A549 (cell line): ENCODE measurements around the gene PORCN. TPM values are rescaled to one million over a fixed set of nuclear protein-coding genes. Genes with fewer than 3 reads are reported as not detected.
A peak's percentile ranks its signal among the peaks of the same experiment; 100 is the strongest.

Source experiments
- ATAC-seq, 2 experiments: fragments of 200-7000 bp in 1 of 2; fragments of >200 bp in 1 of 2; cut with Nextera tagmentation in 1 of 2; cut with Tn5 transposase in 1 of 2; 3 replicates each; pipeline versions ENCODE4 v1.8.0 to v1.9.1; 2018 to 2020; ENCODE audit warnings: mild to moderate bottlenecking in 1 of 2, moderate library complexity in 1 of 2
- CTCF ChIA-PET: fragments of 300-600 bp; sonication (Branson Sonifier 250); formaldehyde crosslinking; extraction: SDS; loops from one replicate; lab custom pipeline; 2021; ENCODE audit warnings: antibody characterized with exemption, inconsistent platforms; lab: Yijun Ruan, JAX
- POLR2A ChIA-PET: fragments of 350-600 bp; formaldehyde crosslinking; extraction: SDS; loops from one replicate; lab custom pipeline; 2021; ENCODE audit warnings: antibody characterized with exemption, inconsistent platforms; lab: Yijun Ruan, JAX
- DNase-seq, 2 experiments: peaks; one replicate each; pipeline versions ENCODE4 v3.0.0 to v3.0.0-alpha.2; 2011 to 2016; ENCODE audit warnings: low read depth in 1 of 2, low spot score in 1 of 2
- FAIRE-seq: peaks from 2 replicates; lab custom pipeline; 2011; peaks lifted over from hg19 to GRCh38; lab: Jason Lieb, UNC
- H3K27ac ChIP-seq, 2 experiments: fragments of >200 bp; sonication (Bioruptor Twin); formaldehyde crosslinking; 3 replicates each; pipeline ENCODE4 v1.5.1; 2016 to 2017
- H3K4me1 ChIP-seq: fragments of >200 bp; sonication (Bioruptor Twin); formaldehyde crosslinking; 3 replicates; pipeline ENCODE4 v1.6.1; 2016
- H3K4me2 ChIP-seq: fragments of >200 bp; sonication (Bioruptor Twin); formaldehyde crosslinking; 3 replicates; pipeline ENCODE4 v1.6.1; 2016
- H3K4me3 ChIP-seq: fragments of >200 bp; sonication (Bioruptor Twin); formaldehyde crosslinking; 3 replicates; pipeline ENCODE4 v1.5.1; 2016
- H3K9me3 ChIP-seq: fragments of >200 bp; sonication (Bioruptor Twin); formaldehyde crosslinking; 3 replicates; pipeline ENCODE4 v1.6.1; 2016
- EP300 ChIP-seq, 2 experiments: fragments of >200 bp; sonication (Bioruptor Twin); formaldehyde crosslinking; IDR thresholded peaks; 2 replicates in 1 of 2; 3 replicates in 1 of 2; pipeline ENCODE4 v1.6.1; 2016 to 2017
- ESRRA ChIP-seq: fragments of 150-350 bp; IDR thresholded peaks from 2 replicates; pipeline ENCODE4 v1.6.1; 2014; ENCODE audit warnings: mild to moderate bottlenecking, low read length, borderline replicate concordance
- GATA3 ChIP-seq: IDR thresholded peaks from 2 replicates; pipeline ENCODE4 v1.6.1; 2012; ENCODE audit warnings: borderline replicate concordance
- HDAC2 ChIP-seq: fragments of 200-600 bp; sonication (generic); IDR thresholded peaks from 2 replicates; pipeline ENCODE4 v1.6.1; 2016
- KDM1A ChIP-seq: fragments of 200-600 bp; sonication (generic); IDR thresholded peaks from 2 replicates; pipeline ENCODE4 v1.6.1; 2016; ENCODE audit warnings: low read depth, mild to moderate bottlenecking
- KDM5A ChIP-seq: fragments of 200-600 bp; sonication (generic); IDR thresholded peaks from 2 replicates; pipeline ENCODE4 v1.6.1; 2016; ENCODE audit warnings: antibody characterized with exemption, mild to moderate bottlenecking
- NPAS2 ChIP-seq: fragments of 250-450 bp; sonication (Bioruptor Pico); IDR thresholded peaks from 2 replicates; pipeline ENCODE4 v1.8.0; 2022; ENCODE audit warnings: mild to moderate bottlenecking, moderate library complexity, borderline replicate concordance
- RAD21 ChIP-seq, 2 experiments: fragments of >200 bp in 1 of 2; sonication (Bioruptor Twin) in 1 of 2; formaldehyde crosslinking in 1 of 2; IDR thresholded peaks in 1 of 2; conservative IDR thresholded peaks in 1 of 2; 2 replicates in 1 of 2; 3 replicates in 1 of 2; pipeline ENCODE4 v1.6.1; 2012 to 2018; ENCODE audit warnings: inconsistent platforms in 1 of 2
- RFX5 ChIP-seq: fragments of 450-650 bp; IDR thresholded peaks from 2 replicates; pipeline ENCODE4 v1.7.1; 2014; ENCODE audit warnings: antibody characterized with exemption, mild to moderate bottlenecking, moderate library complexity
- RNF2 ChIP-seq: fragments of 200-600 bp; sonication (generic); IDR thresholded peaks from 2 replicates; pipeline ENCODE4 v1.6.1; 2016; ENCODE audit warnings: low read depth, mild to moderate bottlenecking, antibody characterized with exemption, moderate library complexity, borderline replicate concordance
- TFCP2L1 ChIP-seq: fragments of 250-450 bp; sonication (Bioruptor Pico); IDR thresholded peaks from 2 replicates; pipeline ENCODE4 v1.5.0; 2021; ENCODE audit warnings: mild to moderate bottlenecking
- ZC3H11A ChIP-seq: fragments of 450-650 bp; IDR thresholded peaks from 2 replicates; pipeline ENCODE4 v1.6.1; 2014; ENCODE audit warnings: antibody characterized with exemption, mild to moderate bottlenecking
- WGBS: methylation state at CpG from one replicate; pipeline ENCODE4 v1.1.6; 2017; ENCODE audit errors: missing lambda C conversion rate; 5-methylcytosine and 5-hydroxymethylcytosine counted together
- polyA plus RNA-seq, 4 experiments: library from polyadenylated mRNA; depleted of rRNA in 3 of 4; stranded (reverse); fragments of >200 nt; fragmentation: RNase III in 1 of 4; extraction: RNeasy Plus Mini Kit Qiagen cat#74134 plus additional on column Dnase treatment in 1 of 4; gene quantifications; 2 replicates in 3 of 4; 3 replicates in 1 of 4; pipeline ENCODE4 v1.2.3, GENCODE V29; 2011 to 2017
- TF ChIP-seq, protein P1 (sequence below): fragments of 450-650 bp; IDR thresholded peaks from 2 replicates; pipeline ENCODE4 v1.6.1; 2014; ENCODE audit warnings: antibody characterized with exemption
- TF ChIP-seq, protein P2 (sequence below): fragments of >200 bp; sonication (Bioruptor Twin); formaldehyde crosslinking; IDR thresholded peaks from 2 replicates; pipeline ENCODE4 v1.6.1; 2016
- TF ChIP-seq, protein P3 (sequence below): fragments of 200-600 bp; sonication (generic); IDR thresholded peaks from 2 replicates; pipeline ENCODE4 v1.6.1; 2016; ENCODE audit warnings: antibody characterized with exemption, mild to moderate bottlenecking, moderate library complexity
- TF ChIP-seq, protein P4 (sequence below): IDR thresholded peaks from 2 replicates; pipeline ENCODE4 v1.6.1; 2012; ENCODE audit warnings: low read depth, borderline replicate concordance

The PORCN gene
- polyA plus RNA-seq, 2 of the 4 experiments (the other 2 are of a cell fraction): 9.4 to 18.6 TPM

DNA sequence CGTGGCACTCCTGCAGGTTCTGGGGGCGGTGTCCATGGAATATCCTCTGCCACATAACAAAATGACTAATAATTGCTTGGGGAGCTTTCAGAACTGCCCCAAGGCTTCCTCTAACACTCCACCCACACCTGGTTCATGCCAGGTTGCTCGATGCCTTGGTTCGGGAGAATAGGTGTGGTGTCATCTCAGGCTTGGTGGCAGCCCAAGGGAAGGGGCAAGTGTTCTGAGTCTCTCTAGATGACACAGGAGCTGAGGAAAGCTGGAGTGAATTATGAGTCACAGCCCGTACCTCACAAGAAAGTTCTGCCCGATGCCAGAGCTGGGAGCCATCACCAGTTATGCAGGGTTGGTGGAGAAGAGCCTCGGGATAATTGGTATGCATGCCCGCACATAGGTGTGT is 18.1 kb upstream of the PORCN start:
- TF ChIP-seq KDM5A: no peak
- no peak for TF ChIP-seq HDAC2
- no peak for TF ChIP-seq RFX5
- TF ChIP-seq ZC3H11A: no peak
- TF ChIP-seq, protein P1, sequence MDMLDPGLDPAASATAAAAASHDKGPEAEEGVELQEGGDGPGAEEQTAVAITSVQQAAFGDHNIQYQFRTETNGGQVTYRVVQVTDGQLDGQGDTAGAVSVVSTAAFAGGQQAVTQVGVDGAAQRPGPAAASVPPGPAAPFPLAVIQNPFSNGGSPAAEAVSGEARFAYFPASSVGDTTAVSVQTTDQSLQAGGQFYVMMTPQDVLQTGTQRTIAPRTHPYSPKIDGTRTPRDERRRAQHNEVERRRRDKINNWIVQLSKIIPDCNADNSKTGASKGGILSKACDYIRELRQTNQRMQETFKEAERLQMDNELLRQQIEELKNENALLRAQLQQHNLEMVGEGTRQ: no peak
- no peak for TF ChIP-seq RNF2
- TF ChIP-seq, all 56 proteins: peak for 0
- WGBS: 44% methylated on average over 6 of the region's 8 CpGs
- Histone ChIP-seq H3K27ac (no peak overlapping the region), H3K4me3 (no peak overlapping the region), H3K4me1 (peaks cover 11% of the 10 kb centered on the region; the same call in 2 of the 3 replicates), H3K9me3 (no peaks in the 10 kb centered on the region), H3K4me2 (no peak overlapping the region)
- ATAC-seq (0 out of 6 replicates have a peak, but pooled peaks of 1 of the 2 experiments have one; percentile 17), FAIRE-seq (no peak), DNase-seq (no peak)
- CTCF ChIA-PET: interaction anchor here (0.5 to 1.6 kb wide), 2 partner anchors 16 to 1259 kb away, joined by 3 to 4 read pairs; no protein-coding TSS in a partner anchor
- POLR2A ChIA-PET: no interaction called here

DNA sequence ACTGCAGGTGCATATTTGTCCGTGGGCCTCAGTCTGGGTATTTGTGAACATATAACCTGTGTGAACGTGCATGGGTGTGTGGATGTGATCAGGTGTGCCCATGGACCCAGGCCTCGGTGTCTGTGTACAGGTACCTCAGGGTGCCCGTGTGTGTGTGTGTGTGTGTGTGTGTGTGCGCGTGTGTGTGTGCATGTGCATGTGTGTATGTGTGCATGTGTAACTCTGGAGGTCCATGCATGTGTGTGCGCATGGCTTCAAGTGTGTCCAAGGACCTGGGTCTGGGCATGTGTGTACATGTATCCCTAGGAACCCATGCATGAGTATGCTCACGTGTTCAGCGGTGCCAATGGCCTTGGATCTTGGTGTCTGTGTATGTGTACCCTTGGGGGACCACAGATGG is 17.0 kb upstream of the PORCN start:
- no peaks in the 10 kb centered on the region for H3K9me3 ChIP-seq
- TF ChIP-seq NPAS2 (CRISPR knock-in tag) (no peak), TFCP2L1 (CRISPR knock-in tag) (no peak)
- ChIA-PET POLR2A (no interaction called here), CTCF (no interaction called here)
- H3K4me2 ChIP-seq: peak overlapping the region; percentile 32; the same call in 1 of the 3 replicates
- H3K27ac ChIP-seq: peak overlapping the region; percentile 44 to 70; a peak in 2 of 6 replicates
- FAIRE-seq (peak; percentile 61), DNase-seq (no peak), ATAC-seq (no peak)
- H3K4me1 ChIP-seq: peaks cover 11% of the 10 kb centered on the region; the same call in 2 of the 3 replicates
- H3K4me3 ChIP-seq: no peak overlapping the region
- WGBS: 79% methylated on average over 9 of the region's 9 CpGs

DNA sequence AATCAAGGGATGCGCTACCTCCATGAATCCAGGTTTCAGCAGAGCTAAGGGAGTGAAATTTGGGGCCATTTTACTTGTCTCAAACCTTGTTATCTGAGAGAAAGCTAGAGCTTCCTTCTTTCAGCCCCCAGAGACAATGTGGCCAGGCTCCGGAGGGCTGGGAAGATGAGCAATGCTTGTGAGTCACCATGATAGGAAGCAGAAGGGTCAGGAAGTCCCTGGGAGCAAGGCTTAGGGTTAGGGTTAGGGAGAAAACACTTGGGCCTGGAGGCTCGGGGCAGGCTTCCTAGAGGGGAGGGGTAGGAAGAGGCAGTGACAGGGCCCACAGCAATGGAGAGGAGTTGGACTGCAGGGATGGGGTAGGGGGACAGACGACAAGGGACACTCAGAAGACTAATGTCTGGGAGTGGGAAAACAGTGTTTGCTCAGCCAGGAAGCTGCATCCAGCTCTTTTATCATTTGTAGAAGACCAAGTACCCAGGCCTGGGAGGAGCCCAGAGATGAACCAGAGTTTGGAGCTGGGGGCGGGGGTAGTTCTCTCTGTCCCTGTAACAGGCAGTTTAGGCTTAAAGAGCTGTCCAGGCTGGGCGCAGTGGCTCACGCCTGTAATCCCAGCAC is 16.4 kb upstream of the PORCN start:
- ATAC-seq: peak in 1 of 2 experiments; percentile 48; a peak in 3 of 6 replicates
- Histone ChIP-seq H3K27ac (peak overlapping the region; percentile 44 to 70; a peak in 3 of 6 replicates), H3K9me3 (no peaks in the 10 kb centered on the region), H3K4me3 (no peak overlapping the region), H3K4me1 (peaks cover 11% of the 10 kb centered on the region; the same call in 2 of the 3 replicates), H3K4me2 (peak overlapping the region; percentile 32; the same call in 1 of the 3 replicates)
- DNase-seq: no peak
- POLR2A ChIA-PET: no interaction called here
- TF ChIP-seq ZC3H11A: no peak
- TF ChIP-seq, protein P2, sequence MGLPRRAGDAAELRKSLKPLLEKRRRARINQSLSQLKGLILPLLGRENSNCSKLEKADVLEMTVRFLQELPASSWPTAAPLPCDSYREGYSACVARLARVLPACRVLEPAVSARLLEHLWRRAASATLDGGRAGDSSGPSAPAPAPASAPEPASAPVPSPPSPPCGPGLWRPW: no peak
- TF ChIP-seq KDM1A: no peak
- TF ChIP-seq, protein P3, sequence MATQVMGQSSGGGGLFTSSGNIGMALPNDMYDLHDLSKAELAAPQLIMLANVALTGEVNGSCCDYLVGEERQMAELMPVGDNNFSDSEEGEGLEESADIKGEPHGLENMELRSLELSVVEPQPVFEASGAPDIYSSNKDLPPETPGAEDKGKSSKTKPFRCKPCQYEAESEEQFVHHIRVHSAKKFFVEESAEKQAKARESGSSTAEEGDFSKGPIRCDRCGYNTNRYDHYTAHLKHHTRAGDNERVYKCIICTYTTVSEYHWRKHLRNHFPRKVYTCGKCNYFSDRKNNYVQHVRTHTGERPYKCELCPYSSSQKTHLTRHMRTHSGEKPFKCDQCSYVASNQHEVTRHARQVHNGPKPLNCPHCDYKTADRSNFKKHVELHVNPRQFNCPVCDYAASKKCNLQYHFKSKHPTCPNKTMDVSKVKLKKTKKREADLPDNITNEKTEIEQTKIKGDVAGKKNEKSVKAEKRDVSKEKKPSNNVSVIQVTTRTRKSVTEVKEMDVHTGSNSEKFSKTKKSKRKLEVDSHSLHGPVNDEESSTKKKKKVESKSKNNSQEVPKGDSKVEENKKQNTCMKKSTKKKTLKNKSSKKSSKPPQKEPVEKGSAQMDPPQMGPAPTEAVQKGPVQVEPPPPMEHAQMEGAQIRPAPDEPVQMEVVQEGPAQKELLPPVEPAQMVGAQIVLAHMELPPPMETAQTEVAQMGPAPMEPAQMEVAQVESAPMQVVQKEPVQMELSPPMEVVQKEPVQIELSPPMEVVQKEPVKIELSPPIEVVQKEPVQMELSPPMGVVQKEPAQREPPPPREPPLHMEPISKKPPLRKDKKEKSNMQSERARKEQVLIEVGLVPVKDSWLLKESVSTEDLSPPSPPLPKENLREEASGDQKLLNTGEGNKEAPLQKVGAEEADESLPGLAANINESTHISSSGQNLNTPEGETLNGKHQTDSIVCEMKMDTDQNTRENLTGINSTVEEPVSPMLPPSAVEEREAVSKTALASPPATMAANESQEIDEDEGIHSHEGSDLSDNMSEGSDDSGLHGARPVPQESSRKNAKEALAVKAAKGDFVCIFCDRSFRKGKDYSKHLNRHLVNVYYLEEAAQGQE: no peak
- no peak for TF ChIP-seq EP300 (IDR thresholded peaks at IDR 0.05)
- CTCF ChIA-PET: interaction anchor here (1.0 kb wide), 1 partner anchor 410 kb away, joined by 3 read pairs; no protein-coding TSS in a partner anchor
- 33% methylated on average over 4 of the region's 7 CpGs for WGBS
- FAIRE-seq: peak; percentile 89

DNA sequence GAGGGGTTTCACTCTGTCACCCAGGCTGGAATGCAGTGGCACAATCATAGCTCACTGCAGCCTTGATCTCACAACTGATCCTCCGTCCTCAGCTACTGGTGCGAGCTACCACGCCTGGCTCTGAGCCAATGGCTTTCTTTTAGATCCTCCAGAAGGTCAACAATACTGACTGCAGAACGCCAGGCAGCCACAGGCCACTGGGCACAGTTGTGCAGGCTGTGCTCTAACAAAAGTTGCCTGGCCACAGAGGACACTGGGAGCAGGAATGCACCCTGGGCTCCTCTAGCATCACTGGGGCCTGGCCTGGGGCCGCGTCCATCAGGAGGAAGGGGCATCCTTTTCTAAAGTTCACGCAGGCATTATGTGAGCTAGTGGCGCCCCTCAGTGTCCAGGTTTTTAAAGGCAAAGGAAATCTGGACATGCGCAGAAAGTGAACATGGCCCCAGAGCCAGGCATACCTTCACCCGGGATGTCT is 14.9 kb upstream of the PORCN start:
- no peak overlapping the region for H3K4me3 ChIP-seq
- POLR2A ChIA-PET: no interaction called here
- no peak overlapping the region for H3K27ac ChIP-seq
- FAIRE-seq (no peak), ATAC-seq (peak in 1 of 2 experiments; percentile 43; a peak in 3 of 6 replicates), DNase-seq (no peak)
- H3K9me3 ChIP-seq: no peaks in the 10 kb centered on the region
- H3K4me2 ChIP-seq: no peak overlapping the region
- 38% methylated on average over 8 of the region's 10 CpGs for WGBS
- peaks cover 21% of the 10 kb centered on the region for H3K4me1 ChIP-seq
- CTCF ChIA-PET: interaction anchor here (0.6 to 1.9 kb wide), 8 partner anchors 9 to 664 kb away, joined by 3 to 7 read pairs (median 3); no protein-coding TSS in a partner anchor
- TF ChIP-seq GATA3: no peak
- TF ChIP-seq, protein P1: no peak
- TF ChIP-seq ESRRA: no peak
- TF ChIP-seq, protein P4, sequence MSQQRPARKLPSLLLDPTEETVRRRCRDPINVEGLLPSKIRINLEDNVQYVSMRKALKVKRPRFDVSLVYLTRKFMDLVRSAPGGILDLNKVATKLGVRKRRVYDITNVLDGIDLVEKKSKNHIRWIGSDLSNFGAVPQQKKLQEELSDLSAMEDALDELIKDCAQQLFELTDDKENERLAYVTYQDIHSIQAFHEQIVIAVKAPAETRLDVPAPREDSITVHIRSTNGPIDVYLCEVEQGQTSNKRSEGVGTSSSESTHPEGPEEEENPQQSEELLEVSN: no peak
- TF ChIP-seq RAD21 (conservative IDR thresholded peaks at IDR 0.05 in 1 of 2, IDR thresholded peaks at IDR 0.05 in 1 of 2): peak; percentile 45 to 66; a peak in 4 of 5 replicates
- TF ChIP-seq, protein P3: no peak
- no peak for TF ChIP-seq TFCP2L1 (CRISPR knock-in tag)
- no peak for TF ChIP-seq EP300 (IDR thresholded peaks at IDR 0.05)
- TF ChIP-seq KDM1A: no peak
- no peak for TF ChIP-seq HDAC2
